ENCODE results near the gene LDLRAD2.

DNA sequence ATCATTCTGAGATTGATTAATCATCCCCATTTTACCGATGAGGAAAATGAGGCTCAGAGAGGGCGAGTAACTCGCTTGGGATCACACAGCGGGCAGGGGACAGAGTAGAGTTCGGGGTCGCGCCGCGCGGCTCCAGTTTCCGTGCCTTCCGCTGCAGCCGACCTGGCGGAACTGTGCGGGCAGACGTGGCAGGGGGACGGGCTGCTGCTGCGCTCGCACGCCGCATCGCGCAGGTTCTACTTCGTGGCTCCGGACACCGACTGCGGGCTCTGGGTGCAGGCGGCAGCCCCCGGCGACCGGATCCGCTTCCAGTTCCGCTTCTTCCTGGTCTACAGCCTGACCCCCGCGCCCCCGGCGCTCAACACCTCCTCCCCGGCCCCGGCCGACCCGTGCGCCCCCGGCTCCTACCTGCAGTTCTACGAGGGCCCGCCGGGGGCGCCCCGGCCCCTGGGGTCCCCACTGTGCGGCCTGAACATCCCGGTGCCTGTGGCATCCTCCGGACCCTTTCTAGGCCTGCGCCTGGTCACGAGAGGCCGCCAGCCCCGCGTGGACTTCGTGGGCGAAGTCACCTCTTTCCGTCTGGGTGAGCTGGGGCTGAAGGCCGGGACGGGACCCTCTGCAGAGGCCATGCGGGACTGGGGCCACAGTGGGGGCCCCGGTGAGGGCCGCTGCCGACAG lies 2.3 kb downstream of the LDLRAD2 start:
- TF ChIP-seq, protein P1, sequence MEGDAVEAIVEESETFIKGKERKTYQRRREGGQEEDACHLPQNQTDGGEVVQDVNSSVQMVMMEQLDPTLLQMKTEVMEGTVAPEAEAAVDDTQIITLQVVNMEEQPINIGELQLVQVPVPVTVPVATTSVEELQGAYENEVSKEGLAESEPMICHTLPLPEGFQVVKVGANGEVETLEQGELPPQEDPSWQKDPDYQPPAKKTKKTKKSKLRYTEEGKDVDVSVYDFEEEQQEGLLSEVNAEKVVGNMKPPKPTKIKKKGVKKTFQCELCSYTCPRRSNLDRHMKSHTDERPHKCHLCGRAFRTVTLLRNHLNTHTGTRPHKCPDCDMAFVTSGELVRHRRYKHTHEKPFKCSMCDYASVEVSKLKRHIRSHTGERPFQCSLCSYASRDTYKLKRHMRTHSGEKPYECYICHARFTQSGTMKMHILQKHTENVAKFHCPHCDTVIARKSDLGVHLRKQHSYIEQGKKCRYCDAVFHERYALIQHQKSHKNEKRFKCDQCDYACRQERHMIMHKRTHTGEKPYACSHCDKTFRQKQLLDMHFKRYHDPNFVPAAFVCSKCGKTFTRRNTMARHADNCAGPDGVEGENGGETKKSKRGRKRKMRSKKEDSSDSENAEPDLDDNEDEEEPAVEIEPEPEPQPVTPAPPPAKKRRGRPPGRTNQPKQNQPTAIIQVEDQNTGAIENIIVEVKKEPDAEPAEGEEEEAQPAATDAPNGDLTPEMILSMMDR (IDR thresholded peaks at IDR 0.05 in 2 of 3, conservative IDR thresholded peaks at IDR 0.05 in 1 of 3; ENCODE audit: borderline replicate concordance in 1 of 3, insufficient read depth in 1 of 3, low read depth in 2 of 3, low read length in 2 of 3), result peak in 2 of 3 experiments; percentile 51 to 60; a peak in 4 of 6 replicates
- no peak for TF ChIP-seq POLR2A (IDR thresholded peaks at IDR 0.05; ENCODE audit: borderline replicate concordance, extremely low read depth, insufficient read depth, insufficient read length)
- no peak for TF ChIP-seq POLR2AphosphoS5 (IDR thresholded peaks at IDR 0.05; ENCODE audit: low read depth, low read length)
- no peak for TF ChIP-seq SP1 (IDR thresholded peaks at IDR 0.05; ENCODE audit: low read depth)
- TF ChIP-seq EZH2phosphoT487 (IDR thresholded peaks at IDR 0.05; ENCODE audit: borderline replicate concordance), result no peak
- TF ChIP-seq YY1 (IDR thresholded peaks at IDR 0.05; ENCODE audit: extremely low read depth, insufficient replicate concordance, low read depth, low read length), result no peak
- no peak for TF ChIP-seq SRF (IDR thresholded peaks at IDR 0.05; ENCODE audit: low read depth)
- TF ChIP-seq ZNF274 (IDR thresholded peaks at IDR 0.05; ENCODE audit: low read depth, low read length), result no peak
- TF ChIP-seq SIN3A (IDR thresholded peaks at IDR 0.05; ENCODE audit: low read depth), result no peak

Data from HCT116 (cell line).